Prostate gland (tissue), 2 donors: ENCODE results near the gene QPCT. TPM values are rescaled to one million over a fixed set of nuclear protein-coding genes. Genes with fewer than 3 reads are reported as not detected.

ENCODE experiments used
- DNase-seq: peaks from one replicate; pipeline ENCODE4 v3.0.0-alpha.2; 2019; ENCODE audit warnings: low spot score
- H3K27ac ChIP-seq, 2 donors: fragments of 200-600 bp; sonication (generic); 2 replicates each; pipeline ENCODE4 v1.5.1; 2017 to 2019
- H3K27me3 ChIP-seq: fragments of 200-600 bp; sonication (generic); replicated peaks from 2 replicates; pipeline ENCODE4 v1.5.1; 2019; ENCODE audit not compliant: insufficient read depth
- H3K36me3 ChIP-seq, 2 donors: fragments of 200-600 bp; sonication (generic); 1 replicate in 1 of 2; 2 replicates in 1 of 2; pipeline versions ENCODE4 v1.5.1 to v1.8.1; 2017 to 2019
- H3K4me1 ChIP-seq: fragments of 200-600 bp; sonication (generic); replicated peaks from 2 replicates; pipeline ENCODE4 v1.5.1; 2019
- H3K4me3 ChIP-seq, 2 donors: fragments of 200-600 bp; sonication (generic); 2 replicates each; pipeline ENCODE4 v1.5.1; 2017 to 2019
- H3K9me3 ChIP-seq: fragments of 200-600 bp; sonication (generic); 2 replicates; pipeline ENCODE4 v1.5.1; 2017
- POLR2A ChIP-seq: fragments of 450-650 bp; IDR thresholded peaks from one replicate; pipeline ENCODE4 v1.6.1; 2016; ENCODE audit warnings: antibody characterized with exemption, mild to moderate bottlenecking
- POLR2AphosphoS5 ChIP-seq: sonication (generic); formaldehyde crosslinking; IDR thresholded peaks from one replicate; pipeline ENCODE4 v1.6.1; 2017; ENCODE audit warnings: antibody characterized with exemption
- WGBS: methylation state at CpG from one replicate; pipeline ENCODE4 v1.1.5; 2018; 5-methylcytosine and 5-hydroxymethylcytosine counted together
- intact Hi-C: fragments of 100-400 bp; cut with DNase I; formaldehyde crosslinking; loops from one replicate; pipeline ENCODE4 v1.14.2; 2022
- total RNA-seq, 2 donors: library from RNA; depleted of rRNA; stranded (reverse); fragments of >200 nt; gene quantifications; one replicate each; pipeline ENCODE4 v1.1.0, GENCODE V29; 2016
- TF ChIP-seq, protein P1 (sequence below), 4 experiments: fragments of 200-600 bp in 2 of 4; fragments of 450-650 bp in 2 of 4; sonication (generic) in 2 of 4; IDR thresholded peaks; 1 replicate in 3 of 4; 2 replicates in 1 of 4; pipeline ENCODE4 v1.5.1; 2016 to 2019; ENCODE audit warnings: antibody characterized with exemption in 4 of 4, mild to moderate bottlenecking in 2 of 4, moderate library complexity in 2 of 4

The QPCT gene
- total RNA-seq, 2 donors from 2014 or later, result 5.3 to 11.7 TPM

DNA sequence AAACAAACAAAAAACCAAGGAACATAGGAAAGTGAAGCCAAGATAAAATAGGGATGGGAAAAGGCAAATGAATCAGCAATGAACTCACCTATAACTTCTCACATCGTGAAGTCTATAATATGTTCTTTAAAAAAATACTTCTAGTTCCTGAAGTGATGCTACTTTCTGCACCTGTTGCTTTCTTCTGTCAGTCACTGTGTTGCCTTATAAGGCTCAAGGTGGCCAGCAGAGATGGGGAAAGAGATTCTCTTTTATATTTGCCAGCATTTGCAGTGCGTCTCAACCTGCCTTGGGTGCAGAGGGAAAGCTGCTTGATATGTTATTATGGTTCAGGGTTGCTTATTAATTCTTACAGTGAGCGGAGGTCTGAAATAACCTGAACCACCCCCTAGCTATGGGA is 14.0 kb downstream of the QPCT start:
- Histone ChIP-seq H3K36me3 (no peaks in the 10 kb centered on the region), H3K27me3 (no peaks in the 10 kb centered on the region), H3K4me1 (no peaks in the 10 kb centered on the region), H3K27ac (no peak overlapping the region), H3K9me3 (no peaks in the 10 kb centered on the region), H3K4me3 (no peak overlapping the region)
- no peak for DNase-seq
- 97% methylated on average over 3 of the region's 3 CpGs for WGBS
- intact Hi-C loops, result no loop called here
- TF ChIP-seq, protein P1, sequence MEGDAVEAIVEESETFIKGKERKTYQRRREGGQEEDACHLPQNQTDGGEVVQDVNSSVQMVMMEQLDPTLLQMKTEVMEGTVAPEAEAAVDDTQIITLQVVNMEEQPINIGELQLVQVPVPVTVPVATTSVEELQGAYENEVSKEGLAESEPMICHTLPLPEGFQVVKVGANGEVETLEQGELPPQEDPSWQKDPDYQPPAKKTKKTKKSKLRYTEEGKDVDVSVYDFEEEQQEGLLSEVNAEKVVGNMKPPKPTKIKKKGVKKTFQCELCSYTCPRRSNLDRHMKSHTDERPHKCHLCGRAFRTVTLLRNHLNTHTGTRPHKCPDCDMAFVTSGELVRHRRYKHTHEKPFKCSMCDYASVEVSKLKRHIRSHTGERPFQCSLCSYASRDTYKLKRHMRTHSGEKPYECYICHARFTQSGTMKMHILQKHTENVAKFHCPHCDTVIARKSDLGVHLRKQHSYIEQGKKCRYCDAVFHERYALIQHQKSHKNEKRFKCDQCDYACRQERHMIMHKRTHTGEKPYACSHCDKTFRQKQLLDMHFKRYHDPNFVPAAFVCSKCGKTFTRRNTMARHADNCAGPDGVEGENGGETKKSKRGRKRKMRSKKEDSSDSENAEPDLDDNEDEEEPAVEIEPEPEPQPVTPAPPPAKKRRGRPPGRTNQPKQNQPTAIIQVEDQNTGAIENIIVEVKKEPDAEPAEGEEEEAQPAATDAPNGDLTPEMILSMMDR (IDR thresholded peaks at IDR 0.05), result no peak
- TF ChIP-seq POLR2A (no peak), POLR2AphosphoS5 (no peak)

DNA sequence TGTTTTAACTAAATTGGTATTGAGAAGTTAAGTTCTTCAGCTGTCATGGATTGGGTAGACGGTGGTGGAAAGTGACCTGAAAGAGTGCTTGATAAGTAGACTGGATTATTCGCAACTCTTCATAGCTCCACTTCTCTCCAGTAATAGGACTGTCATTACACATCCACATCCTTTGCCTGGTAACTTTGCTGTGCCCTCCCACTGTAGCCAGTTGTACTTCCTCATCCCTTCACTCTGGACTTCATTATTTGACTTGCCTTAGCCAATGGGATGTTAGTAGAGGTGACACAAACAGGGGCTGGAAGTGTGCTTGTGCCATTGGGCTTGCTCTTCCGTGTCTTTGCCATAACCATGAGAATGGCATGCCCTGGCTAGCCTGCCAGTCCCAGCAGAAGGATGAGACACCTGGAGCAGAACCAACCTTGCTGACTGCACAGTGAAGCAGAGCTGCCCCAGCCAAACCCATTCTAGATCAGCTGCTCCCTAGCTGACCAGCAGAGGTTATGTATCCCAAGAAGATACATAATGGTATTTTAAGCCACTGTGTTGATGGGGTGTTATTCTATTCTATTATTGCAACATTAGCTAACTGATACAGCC is 16.9 kb downstream of the QPCT start:
- no peaks in the 10 kb centered on the region for H3K36me3 ChIP-seq
- no peak overlapping the region for H3K27ac ChIP-seq
- peak; percentile 32 for DNase-seq
- no peaks in the 10 kb centered on the region for H3K4me1 ChIP-seq
- H3K27me3 ChIP-seq, result no peaks in the 10 kb centered on the region
- no peak overlapping the region for H3K4me3 ChIP-seq
- intact Hi-C loops, result no loop called here
- 80% methylated on average over 3 of the region's 3 CpGs for WGBS
- no peaks in the 10 kb centered on the region for H3K9me3 ChIP-seq
- no peak for TF ChIP-seq POLR2AphosphoS5
- TF ChIP-seq, protein P1 (IDR thresholded peaks at IDR 0.05), result no peak
- TF ChIP-seq POLR2A, result no peak

DNA sequence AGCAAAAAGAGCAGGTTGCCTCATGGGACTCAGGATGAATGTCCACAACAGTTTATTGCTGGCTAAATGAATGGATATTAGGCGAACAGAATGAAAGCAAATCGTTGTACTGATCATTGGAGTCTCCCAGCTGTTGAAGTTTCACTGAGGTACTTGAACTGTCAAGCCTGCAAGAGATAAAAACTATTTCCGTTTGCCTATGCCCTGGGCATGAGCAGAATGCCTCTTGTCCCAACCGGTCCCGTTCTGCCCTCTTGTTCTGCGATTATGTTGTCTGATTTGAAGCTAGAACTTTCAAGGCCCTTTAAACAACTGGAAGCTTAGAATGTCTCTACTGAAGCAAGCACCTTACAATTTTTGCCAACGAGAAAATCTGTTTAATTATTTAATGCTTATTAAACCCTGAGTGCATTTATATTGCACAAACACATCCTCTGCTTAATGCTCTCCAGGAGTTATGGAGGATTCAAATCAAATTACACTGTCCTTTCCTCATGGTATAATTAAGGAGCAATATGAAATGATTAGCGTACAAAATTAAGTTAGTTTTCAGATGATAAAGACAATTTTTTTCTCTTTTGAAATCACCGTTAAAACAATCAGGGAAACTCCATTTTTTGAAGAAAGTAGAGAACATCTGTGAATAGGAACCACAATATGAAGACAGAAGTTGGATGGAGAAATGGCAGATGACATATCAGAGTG is 17.7 kb downstream of the QPCT start:
- peak; percentile 11 for DNase-seq
- no peaks in the 10 kb centered on the region for H3K27me3 ChIP-seq
- no peaks in the 10 kb centered on the region for H3K36me3 ChIP-seq
- no peaks in the 10 kb centered on the region for H3K4me1 ChIP-seq
- H3K4me3 ChIP-seq, result no peak overlapping the region
- intact Hi-C loops, result no loop called here
- TF ChIP-seq, protein P1 (IDR thresholded peaks at IDR 0.05), result no peak
- no peak for TF ChIP-seq POLR2AphosphoS5
- TF ChIP-seq POLR2A, result no peak
- WGBS, result 58% methylated on average over 9 of the region's 9 CpGs
- no peak overlapping the region for H3K27ac ChIP-seq
- no peaks in the 10 kb centered on the region for H3K9me3 ChIP-seq

DNA sequence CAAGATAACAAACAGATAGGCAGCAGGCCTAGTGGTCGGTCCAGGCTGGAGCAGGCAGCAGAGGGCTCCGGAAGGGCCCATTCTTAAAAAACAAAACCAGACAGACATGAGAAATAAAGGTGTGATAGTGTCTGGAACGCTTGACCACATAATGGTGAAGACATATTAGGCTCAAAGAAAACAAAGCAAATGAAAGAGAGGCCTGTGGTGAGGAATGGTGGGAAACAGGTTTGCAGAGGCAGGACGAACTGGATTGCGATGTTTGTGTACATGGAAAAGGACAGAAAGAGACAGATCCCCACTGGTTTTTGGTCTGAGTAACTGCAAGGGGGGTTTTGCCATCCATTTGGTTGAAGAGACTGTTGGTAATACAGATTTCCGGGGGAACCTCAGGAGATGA is 19.9 kb downstream of the QPCT start:
- no peaks in the 10 kb centered on the region for H3K27me3 ChIP-seq
- TF ChIP-seq POLR2A, result no peak
- TF ChIP-seq POLR2AphosphoS5, result no peak
- TF ChIP-seq, protein P1 (IDR thresholded peaks at IDR 0.05), result no peak
- WGBS, result 83% methylated on average over 6 of the region's 6 CpGs

DNA sequence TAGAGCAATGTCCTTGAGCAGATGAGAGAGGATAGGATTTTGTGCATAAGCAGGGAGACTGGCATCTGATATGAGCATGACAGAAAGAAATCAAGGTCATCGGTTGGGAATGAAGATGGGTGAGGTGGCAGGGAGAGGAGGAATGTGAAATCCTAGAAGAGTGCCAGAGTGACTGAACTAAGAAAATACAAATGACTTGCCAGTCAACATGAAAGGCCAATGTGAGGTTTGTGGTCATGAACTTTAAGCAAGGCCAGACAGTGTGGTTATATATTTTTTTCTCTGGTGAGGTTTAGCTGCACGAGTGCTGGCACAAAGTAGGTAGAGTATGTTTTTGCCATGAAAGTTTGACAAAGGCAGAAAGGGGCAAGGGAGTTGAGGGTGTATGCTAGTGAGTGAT is 21.2 kb downstream of the QPCT start:
- intact Hi-C loops, result no loop called here
- Histone ChIP-seq H3K9me3 (no peaks in the 10 kb centered on the region), H3K27me3 (no peaks in the 10 kb centered on the region), H3K27ac (no peak overlapping the region), H3K4me3 (no peak overlapping the region), H3K36me3 (no peaks in the 10 kb centered on the region), H3K4me1 (no peaks in the 10 kb centered on the region)
- no peak for DNase-seq
- 87% methylated on average over 2 of the region's 2 CpGs for WGBS
- no peak for TF ChIP-seq POLR2A
- TF ChIP-seq POLR2AphosphoS5, result no peak
- TF ChIP-seq, protein P1 (IDR thresholded peaks at IDR 0.05), result no peak

More for the DNA sequence above, 19.9 kb downstream of the QPCT start:
- Histone ChIP-seq H3K27ac (no peak overlapping the region), H3K4me3 (no peak overlapping the region), H3K9me3 (no peaks in the 10 kb centered on the region), H3K36me3 (no peaks in the 10 kb centered on the region), H3K4me1 (no peaks in the 10 kb centered on the region)
- intact Hi-C loops, result no loop called here
- DNase-seq, result no peak
